ENCODE data around the gene WHRN. TPM values are rescaled to one million over a fixed set of nuclear protein-coding genes. Genes with fewer than 3 reads are reported as not detected.

WHRN gene
- total and polyA plus RNA-seq, 2 of the 8 experiments (the other 6 are each of a cell fraction or from before 2014, with no cell fraction given), result 4.4 to 7.7 TPM

DNA sequence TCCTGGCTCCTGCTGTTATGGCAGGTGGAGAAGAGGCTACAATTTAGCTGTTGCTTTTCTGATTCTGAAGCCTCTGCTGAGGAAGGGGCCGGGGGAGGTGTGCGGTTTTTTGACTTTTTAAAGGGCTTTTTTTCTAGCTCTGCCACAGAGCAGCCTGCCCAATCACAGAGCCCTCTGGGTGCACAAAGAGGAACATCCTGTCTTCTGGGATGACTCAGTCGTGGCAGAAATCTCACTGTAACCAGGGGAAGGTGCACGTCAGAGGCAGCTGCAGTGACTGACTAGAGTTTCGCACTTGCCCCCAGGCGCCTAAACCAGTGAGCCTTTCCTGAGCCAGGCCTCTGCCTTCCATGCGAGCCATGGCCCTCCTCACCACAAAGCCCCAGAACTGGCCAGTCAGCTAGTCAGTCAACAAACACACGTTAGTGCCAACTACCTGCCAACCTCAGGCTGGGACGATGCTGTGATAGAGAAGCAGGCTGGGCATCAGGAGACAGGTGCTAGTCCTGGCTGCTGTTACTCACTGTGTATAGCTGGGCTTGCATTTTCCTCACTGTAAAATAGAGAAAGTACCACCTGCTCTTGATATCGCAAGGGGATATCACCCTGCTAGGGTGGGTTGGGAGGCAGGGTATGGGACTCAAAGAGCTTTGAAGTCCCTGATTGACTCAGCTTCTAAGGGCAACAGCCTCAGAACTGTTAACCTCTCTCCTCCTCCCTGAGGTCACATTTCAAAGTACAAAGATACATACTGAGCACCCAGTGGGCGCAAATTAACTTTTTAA lies 119.7 kb downstream of the WHRN start (continued):
- TF ChIP-seq FOSL1 (IDR thresholded peaks at IDR 0.05; ENCODE audit: insufficient read depth, low read depth, low read length), result no peak

All from H1 (cell line).